Liver (tissue), 3 donors: Measurements from ENCODE around the gene ERCC6L2.
A peak's percentile ranks its signal among the peaks of the same experiment; 100 is the strongest.

Experiments
- CTCF ChIP-seq: fragments of 150-350 bp; IDR thresholded peaks from 2 replicates; pipeline ENCODE4 v1.5.1; 2017; ENCODE audit warnings: improper control_type of control experiment, low read depth, low read length; ENCODE audit not compliant: missing input control
- EGR1 ChIP-seq, 2 donors: IDR thresholded peaks; 2 replicates each; pipeline ENCODE4 v1.6.1; 2016 to 2018; ENCODE audit warnings: antibody characterized with exemption in 2 of 2, low read depth in 2 of 2
- FOXA1 ChIP-seq: IDR thresholded peaks from 2 replicates; pipeline ENCODE4 v1.6.1; 2016; ENCODE audit warnings: antibody characterized with exemption
- FOXA2 ChIP-seq: IDR thresholded peaks from 2 replicates; pipeline ENCODE4 v1.6.1; 2016; ENCODE audit warnings: antibody characterized with exemption
- GABPA ChIP-seq, 2 donors: IDR thresholded peaks in 1 of 2; conservative IDR thresholded peaks in 1 of 2; 2 replicates each; pipeline ENCODE4 v1.6.1; 2016; ENCODE audit warnings: antibody characterized with exemption in 2 of 2, mild to moderate bottlenecking in 1 of 2, moderate library complexity in 1 of 2
- HNF4A ChIP-seq, 2 donors: conservative IDR thresholded peaks; 2 replicates each; pipeline ENCODE4 v1.6.1; 2016; ENCODE audit warnings: antibody characterized with exemption in 2 of 2, mild to moderate bottlenecking in 2 of 2
- JUND ChIP-seq, 2 donors: IDR thresholded peaks; 2 replicates each; pipeline ENCODE4 v1.6.1; 2016; ENCODE audit warnings: antibody characterized with exemption in 2 of 2
- NR2F2 ChIP-seq: IDR thresholded peaks from 2 replicates; pipeline ENCODE4 v1.6.1; 2016; ENCODE audit warnings: antibody characterized with exemption
- RAD21 ChIP-seq, 2 donors: IDR thresholded peaks; 2 replicates each; pipeline ENCODE4 v1.6.1; 2016; ENCODE audit warnings: antibody characterized with exemption in 2 of 2, mild to moderate bottlenecking in 2 of 2
- REST ChIP-seq: IDR thresholded peaks from 2 replicates; pipeline ENCODE4 v1.6.1; 2016; ENCODE audit warnings: antibody characterized with exemption, mild to moderate bottlenecking
- SP1 ChIP-seq: IDR thresholded peaks from 2 replicates; pipeline ENCODE4 v1.6.1; 2018; ENCODE audit warnings: antibody characterized with exemption, mild to moderate bottlenecking
- TAF1 ChIP-seq: conservative IDR thresholded peaks from 2 replicates; pipeline ENCODE4 v1.6.1; 2016; ENCODE audit warnings: antibody characterized with exemption, mild to moderate bottlenecking
- ZBTB33 ChIP-seq: IDR thresholded peaks from 2 replicates; pipeline ENCODE4 v1.6.1; 2016; ENCODE audit warnings: antibody characterized with exemption
- donor health status: healthy.
- donor health status: healthy.

- TF ChIP-seq CTCF (no peak), FOXA2 (no peak), TAF1 (no peak), JUND (IDR thresholded peaks at IDR 0.05) (no peak), RAD21 (IDR thresholded peaks at IDR 0.05) (no peak), REST (no peak), HNF4A (conservative IDR thresholded peaks at IDR 0.05) (no peak), FOXA1 (no peak), EGR1 (IDR thresholded peaks at IDR 0.05; ENCODE audit: low read depth in 2 of 2) (no peak), ZBTB33 (no peak), SP1 (no peak), GABPA (IDR thresholded peaks at IDR 0.05 in 1 of 2, conservative IDR thresholded peaks at IDR 0.05 in 1 of 2) (no peak), NR2F2 (peak; percentile 29)
Measured at GRCh38 chr9:95923794-95924193, 48.3 kb downstream of the ERCC6L2 start.
